Endothelial cell of umbilical vein (primary cell): ENCODE results near the gene KRT17. TPM values are rescaled to one million over a fixed set of nuclear protein-coding genes. Genes with fewer than 3 reads are reported as not detected.

Source experiments
- Bru-seq: library from RNA; stranded (reverse); fragments of 400-500 nt; gene quantifications from one replicate; lab custom pipeline; 2021; lab: Mats Ljungman, UMichigan
- BruChase-seq, 2 experiments: library from RNA; stranded (reverse); fragments of 400-500 nt; gene quantifications; one replicate each; lab custom pipeline; 2021; lab: Mats Ljungman, UMichigan
- BruUV-seq: library from RNA; stranded (reverse); fragments of 400-500 nt; replicated peaks from 2 replicates; lab custom pipeline; 2021; lab: Mats Ljungman, UMichigan
- CTCF ChIA-PET: fragments of 300-600, 350-600 bp; sonication (Branson Sonifier 250); formaldehyde crosslinking; loops from one replicate; lab custom pipeline; 2021; ENCODE audit warnings: antibody characterized with exemption, inconsistent platforms; lab: Charles Lee
- POLR2A ChIA-PET: fragments of 300-600, 350-600 bp; sonication (Branson Sonifier 250); formaldehyde crosslinking; loops from one replicate; lab custom pipeline; 2021; ENCODE audit warnings: antibody characterized with exemption, inconsistent platforms; lab: Charles Lee
- DNase-seq: peaks from one replicate; pipeline ENCODE4 v3.0.0-alpha.2; 2011; ENCODE audit warnings: low read depth, low spot score
- FAIRE-seq: peaks from 2 replicates; lab custom pipeline; 2011; peaks lifted over from hg19 to GRCh38; lab: Jason Lieb, UNC
- H2AFZ ChIP-seq: 2 replicates; pipeline ENCODE4 v1.6.0; 2012; ENCODE audit warnings: low read depth, low read length, control low read depth, inconsistent platforms
- H3K27ac ChIP-seq: 2 replicates; pipeline ENCODE4 v1.5.1; 2011; ENCODE audit warnings: low read depth, mild to moderate bottlenecking, control low read depth, low read length, moderate library complexity; ENCODE audit not compliant: insufficient read depth
- H3K27me3 ChIP-seq, 2 experiments: 2 replicates each; pipeline versions ENCODE4 v1.6.0 to v1.6.1; 2011; ENCODE audit warnings: low read length in 2 of 2, mixed read lengths in 1 of 2; ENCODE audit not compliant: control insufficient read depth in 2 of 2, insufficient read depth in 2 of 2
- H3K36me3 ChIP-seq, 2 experiments: 2 replicates in 1 of 2; 3 replicates in 1 of 2; pipeline ENCODE4 v1.5.1; 2011; ENCODE audit warnings: low read length in 2 of 2, mild to moderate bottlenecking in 1 of 2, moderate library complexity in 1 of 2; ENCODE audit not compliant: control insufficient read depth in 2 of 2, insufficient read depth in 2 of 2; ENCODE audit errors: extremely low read depth in 1 of 2
- H3K4me1 ChIP-seq: 3 replicates; pipeline ENCODE4 v1.5.1; 2011; ENCODE audit warnings: mild to moderate bottlenecking, low read length; ENCODE audit not compliant: control insufficient read depth, insufficient read depth; ENCODE audit errors: extremely low read depth
- H3K4me2 ChIP-seq: 2 replicates; pipeline ENCODE4 v1.6.1; 2011; ENCODE audit warnings: low read length, control low read depth, mixed read lengths; ENCODE audit not compliant: insufficient read depth
- H3K4me3 ChIP-seq, 3 experiments: fragments of 200-600 bp in 1 of 3; sonication (generic), shearing (Covaris generic) in 1 of 3; replicated peaks in 1 of 3; 2 replicates each; pipeline ENCODE4 v1.5.1; 2011 to 2016; ENCODE audit warnings: control low read depth in 3 of 3, low read length in 3 of 3, mild to moderate bottlenecking in 2 of 3, inconsistent platforms in 1 of 3, low read depth in 1 of 3, moderate library complexity in 1 of 3; ENCODE audit not compliant: insufficient read depth in 1 of 3
- H3K79me2 ChIP-seq: 2 replicates; pipeline ENCODE4 v1.6.0; 2012; ENCODE audit warnings: low read length, inconsistent platforms; ENCODE audit not compliant: control insufficient read depth, insufficient read depth
- H3K9ac ChIP-seq: replicated peaks from 2 replicates; pipeline ENCODE3; 2011; ENCODE audit warnings: low read length, control low read depth; ENCODE audit not compliant: insufficient read depth; ENCODE audit errors: extremely low read depth
- H3K9me1 ChIP-seq: replicated peaks from 3 replicates; pipeline ENCODE4 v1.6.0; 2011; ENCODE audit warnings: mild to moderate bottlenecking, low read length; ENCODE audit not compliant: control insufficient read depth, insufficient read depth; ENCODE audit errors: extremely low read depth
- H3K9me3 ChIP-seq: replicated peaks from 2 replicates; pipeline ENCODE4 v1.5.1; 2012; ENCODE audit warnings: low read length, inconsistent platforms; ENCODE audit not compliant: control insufficient read depth, insufficient read depth
- H4K20me1 ChIP-seq: replicated peaks from 2 replicates; pipeline ENCODE3; 2011; ENCODE audit warnings: mild to moderate bottlenecking, low read length; ENCODE audit not compliant: control insufficient read depth, insufficient read depth; ENCODE audit errors: extremely low read depth
- EZH2 ChIP-seq: IDR thresholded peaks from 2 replicates; pipeline ENCODE4 v1.6.1; 2012; ENCODE audit warnings: borderline replicate concordance, low read depth, mild to moderate bottlenecking, moderate library complexity, low read length, inconsistent platforms; ENCODE audit not compliant: severe bottlenecking
- FOS ChIP-seq: IDR thresholded peaks from 2 replicates; pipeline ENCODE4 v1.6.1; 2011; ENCODE audit warnings: mild to moderate bottlenecking, low read length, moderate library complexity, borderline replicate concordance; ENCODE audit not compliant: insufficient read depth
- GATA2 ChIP-seq: IDR thresholded peaks from 2 replicates; pipeline ENCODE4 v1.7.0; 2011; ENCODE audit warnings: low read depth, mild to moderate bottlenecking, moderate library complexity, mixed read lengths, low read length; ENCODE audit not compliant: insufficient read length, insufficient read depth
- JUN ChIP-seq: IDR thresholded peaks from 2 replicates; pipeline ENCODE4 v1.6.1; 2011; ENCODE audit warnings: borderline replicate concordance, low read depth; ENCODE audit not compliant: insufficient read length, insufficient read depth
- MYC ChIP-seq: IDR thresholded peaks from one replicate; pipeline ENCODE4 v1.6.1; 2011; ENCODE audit warnings: mild to moderate bottlenecking, low read depth, low read length
- POLR2A ChIP-seq: IDR thresholded peaks from 2 replicates; pipeline ENCODE4 v1.6.1; 2012; ENCODE audit warnings: low read depth, mild to moderate bottlenecking, control low read depth, low read length
- POLR2AphosphoS5 ChIP-seq: IDR thresholded peaks from 2 replicates; pipeline ENCODE4 v1.6.1; 2012; ENCODE audit warnings: low read depth, mild to moderate bottlenecking, control low read depth, low read length, moderate library complexity; ENCODE audit not compliant: insufficient read depth
- dilution Hi-C: fragments of 300-500 bp; cut with MboI; formaldehyde crosslinking; loops from one replicate; pipeline ENCODE4 v1.15.0; 2019; ENCODE audit warnings: low sequenced_read_pairs; ENCODE audit not compliant: extremely low pct_ligation_motif_present
- intact Hi-C: fragments of 100-400 bp; cut with micrococcal nuclease; formaldehyde crosslinking; loops from one replicate; pipeline ENCODE4 v1.10.0; 2022
- long read RNA-seq: library from polyadenylated mRNA; stranded (forward); transcript quantifications from one replicate; pipeline ENCODE4 v2.0.0, GENCODE V29; 2021
- polyA minus RNA-seq, 3 experiments: library from RNA; depleted of rRNA, polyadenylated mRNA; stranded (reverse); fragments of >200 nt; gene quantifications; 1 replicate in 1 of 3; 2 replicates in 2 of 3; pipeline ENCODE4 v1.2.3, GENCODE V29; 2011
- polyA plus RNA-seq, 4 experiments: library from polyadenylated mRNA; depleted of rRNA in 3 of 4; stranded (reverse) in 3 of 4; unstranded in 1 of 4; fragments of >200 nt; gene quantifications; 2 replicates each; pipeline versions ENCODE4 v1.2.1 to v1.2.3, GENCODE V29; 2011 to 2012; ENCODE audit warnings: missing spikeins in 1 of 4
- total RNA-seq: library from RNA; stranded (reverse); gene quantifications from 2 replicates; pipeline ENCODE4 v1.2.3, GENCODE V29; 2021
- TF ChIP-seq, protein P1 (sequence below), 2 donors: IDR thresholded peaks; 1 replicate in 1 of 2; 2 replicates in 1 of 2; pipeline ENCODE4 v1.5.1; 2011; ENCODE audit warnings: low read length in 2 of 2, mild to moderate bottlenecking in 2 of 2, moderate library complexity in 2 of 2, control low read depth in 1 of 2, inconsistent platforms in 1 of 2, low read depth in 1 of 2; ENCODE audit not compliant: insufficient read depth in 1 of 2; ENCODE audit errors: extremely low read depth in 1 of 2
- TF ChIP-seq, protein P2 (sequence below): IDR thresholded peaks from 2 replicates; pipeline ENCODE4 v1.6.1; 2011; ENCODE audit not compliant: insufficient read depth, insufficient read length

The KRT17 gene
- total RNA-seq (0.55 and 1.6 TPM in 2 replicates), polyA plus RNA-seq (0.83 and 0.96 TPM in 2 replicates), polyA minus RNA-seq (not detected in 2 replicates), Bru-seq, nascent RNA (percentile 36 among the genes with signal in this experiment), BruChase-seq, experiment 1, labeled RNA remaining after a 6-hour chase (percentile 39 among the genes with signal in this experiment), BruChase-seq, experiment 2, labeled RNA remaining after a 2-hour chase (percentile 29 among the genes with signal in this experiment)
- polyA plus RNA-seq (2011; cell fraction: cytosol; rRNA removed), result 0.47 and 0.49 TPM in 2 replicates
- polyA plus RNA-seq (2011; cell fraction: nucleus; rRNA removed), result 1.8 TPM in 1 of 2 replicates, not detected in the other
- polyA plus RNA-seq (2012), result 0.25 and 0.26 TPM in 2 replicates
- 612 TPM for polyA minus RNA-seq (2011; cell fraction: cytosol; rRNA and poly(A)+ RNA removed)
- polyA minus RNA-seq (2011; cell fraction: nucleus; rRNA and poly(A)+ RNA removed), result 4.7 and 10.5 TPM in 2 replicates
- long read RNA-seq, partial matches to known transcripts, result 0 of 1 reads
- long read RNA-seq, other reads (novel, unspliced or antisense), result 0 of 1 reads

DNA sequence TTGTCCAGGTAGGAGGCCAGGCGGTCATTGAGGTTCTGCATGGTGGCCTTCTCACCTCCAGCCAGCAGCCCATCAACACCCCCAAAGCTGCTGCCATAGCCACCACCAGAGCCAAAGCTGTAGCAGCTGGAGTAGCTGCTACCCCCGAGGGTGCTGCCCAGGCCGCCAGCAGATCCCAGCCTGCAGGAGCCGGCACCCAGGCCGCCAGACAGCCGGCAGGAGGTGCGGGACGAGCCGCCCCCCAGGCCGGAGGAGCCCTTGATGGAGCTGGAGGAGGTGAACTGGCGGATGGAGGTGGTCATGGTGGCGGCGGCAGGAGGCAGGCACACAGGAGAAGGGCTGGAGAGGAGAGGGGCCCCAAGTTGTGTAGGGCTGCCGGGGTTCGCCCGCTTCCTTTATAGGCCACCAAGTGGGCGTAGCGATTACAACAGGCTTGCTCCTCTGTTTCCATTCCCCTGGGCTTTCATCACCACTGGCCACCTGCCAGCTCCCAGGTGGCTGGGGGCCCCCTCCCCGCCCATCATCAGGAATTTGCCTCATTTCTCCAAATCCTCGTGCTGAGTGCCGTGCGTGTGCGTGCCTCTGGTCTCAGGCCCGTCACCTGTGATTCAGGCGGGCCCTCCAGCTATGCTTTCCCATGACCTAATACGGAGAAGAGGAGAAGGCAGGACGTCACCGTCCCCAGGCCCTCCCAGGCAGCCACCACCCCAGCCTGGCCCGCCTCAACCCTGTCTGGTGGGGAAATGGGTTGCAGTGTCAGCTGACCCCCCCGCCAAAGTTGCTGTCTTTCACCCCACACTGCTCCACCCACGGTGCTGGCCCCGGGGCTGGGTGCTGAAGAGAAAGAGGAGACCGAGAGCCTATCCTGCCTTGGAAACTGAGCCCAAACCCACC lies at the start of gene KRT17:
Gene KRT17, minus strand, starts transcription at position 368 of the 894 bp plus-strand sequence. Its CDS starts 66 bp downstream, at position 302.
- no peaks in the 10 kb centered on the region for H3K4me1 ChIP-seq
- TF ChIP-seq POLR2AphosphoS5, result no peak
- TF ChIP-seq POLR2A, result no peak
- TF ChIP-seq MYC, result no peak
- TF ChIP-seq GATA2, result no peak
- no peak for TF ChIP-seq FOS
- TF ChIP-seq, protein P1, sequence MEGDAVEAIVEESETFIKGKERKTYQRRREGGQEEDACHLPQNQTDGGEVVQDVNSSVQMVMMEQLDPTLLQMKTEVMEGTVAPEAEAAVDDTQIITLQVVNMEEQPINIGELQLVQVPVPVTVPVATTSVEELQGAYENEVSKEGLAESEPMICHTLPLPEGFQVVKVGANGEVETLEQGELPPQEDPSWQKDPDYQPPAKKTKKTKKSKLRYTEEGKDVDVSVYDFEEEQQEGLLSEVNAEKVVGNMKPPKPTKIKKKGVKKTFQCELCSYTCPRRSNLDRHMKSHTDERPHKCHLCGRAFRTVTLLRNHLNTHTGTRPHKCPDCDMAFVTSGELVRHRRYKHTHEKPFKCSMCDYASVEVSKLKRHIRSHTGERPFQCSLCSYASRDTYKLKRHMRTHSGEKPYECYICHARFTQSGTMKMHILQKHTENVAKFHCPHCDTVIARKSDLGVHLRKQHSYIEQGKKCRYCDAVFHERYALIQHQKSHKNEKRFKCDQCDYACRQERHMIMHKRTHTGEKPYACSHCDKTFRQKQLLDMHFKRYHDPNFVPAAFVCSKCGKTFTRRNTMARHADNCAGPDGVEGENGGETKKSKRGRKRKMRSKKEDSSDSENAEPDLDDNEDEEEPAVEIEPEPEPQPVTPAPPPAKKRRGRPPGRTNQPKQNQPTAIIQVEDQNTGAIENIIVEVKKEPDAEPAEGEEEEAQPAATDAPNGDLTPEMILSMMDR (IDR thresholded peaks at IDR 0.05; ENCODE audit: extremely low read depth in 1 of 2, insufficient read depth in 1 of 2, low read depth in 1 of 2, low read length in 2 of 2), result no peak
- TF ChIP-seq EZH2, result no peak
- no peak for TF ChIP-seq JUN
- TF ChIP-seq, protein P2, sequence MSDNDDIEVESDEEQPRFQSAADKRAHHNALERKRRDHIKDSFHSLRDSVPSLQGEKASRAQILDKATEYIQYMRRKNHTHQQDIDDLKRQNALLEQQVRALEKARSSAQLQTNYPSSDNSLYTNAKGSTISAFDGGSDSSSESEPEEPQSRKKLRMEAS, result no peak
- BruUV-seq, result no TSS peak
- no peak within 1 kb of the TSS for H3K4me2 ChIP-seq
- CTCF ChIA-PET, result interaction anchor here (1.8 kb wide), 1 partner anchor 24 kb away, joined by 7 read pairs; no protein-coding TSS in a partner anchor
- FAIRE-seq (no peak), DNase-seq (no peak)
- H3K36me3 ChIP-seq, result no peaks in the 10 kb centered on the region
- intact Hi-C loops (no loop called here), dilution Hi-C loops (no loop called here)
- H3K27ac ChIP-seq, result no peak within 1 kb of the TSS
- H3K4me3 ChIP-seq, result no peak within 1 kb of the TSS
- POLR2A ChIA-PET, result no interaction called here
- H3K27me3 ChIP-seq, result no peaks in the 10 kb centered on the region
- H3K79me2 ChIP-seq, result no peaks in the 10 kb centered on the region
- no peak within 1 kb of the TSS for H3K9ac ChIP-seq
- H3K9me1 ChIP-seq, result no peaks in the 10 kb centered on the region
- no peaks in the 10 kb centered on the region for H3K9me3 ChIP-seq
- H4K20me1 ChIP-seq, result no peaks in the 10 kb centered on the region
- H2AFZ ChIP-seq, result no peak within 1 kb of the TSS
